NCI-H146 treated with DMSO at 0.1 percent for 48 hours (cell line): Measurements from ENCODE around the gene CRCP.
"Not testable (repeated sequence)": the region's sequence is repeated elsewhere in the genome, so short reads cannot be mapped to it uniquely, and the experiment has no call there.

ENCODE experiments used
- DNase-seq: peaks from one replicate; lab custom pipeline; 2025; ENCODE audit not compliant: unreplicated experiment; lab: John Stamatoyannopoulos, UW

CRCP gene

GRCh38 chr7:66105263-66105748 lies 9.3 kb upstream of the CRCP start:
- no peak for DNase-seq

- DNase-seq: not testable (repeated sequence)
Measured at GRCh38 chr7:66108410-66108809, 6.2 kb upstream of the CRCP start.

- no peak for DNase-seq
Measured at GRCh38 chr7:66110856-66111255, 3.8 kb upstream of the CRCP start.

GRCh38 chr7:66116680-66117420 lies 2.2 kb downstream of the CRCP start:
- not testable (repeated sequence) for DNase-seq

- DNase-seq: no peak
Measured at GRCh38 chr7:66118603-66119002, 4.0 kb downstream of the CRCP start.

GRCh38 chr7:66119245-66119850 lies 4.7 kb downstream of the CRCP start:
- DNase-seq: no peak

- DNase-seq: no peak
Measured at GRCh38 chr7:66123175-66123528, 8.5 kb downstream of the CRCP start.

GRCh38 chr7:66124569-66124861 lies 9.9 kb downstream of the CRCP start:
- not testable (repeated sequence) for DNase-seq

- no peak for DNase-seq
Measured at GRCh38 chr7:66125052-66125694, 10.5 kb downstream of the CRCP start.

- not testable (repeated sequence) for DNase-seq
Measured at GRCh38 chr7:66125781-66126352, 11.2 kb downstream of the CRCP start.

GRCh38 chr7:66127172-66127571 lies 12.5 kb downstream of the CRCP start:
- not testable (repeated sequence) for DNase-seq

GRCh38 chr7:66138994-66139752 lies 24.5 kb downstream of the CRCP start:
- no peak for DNase-seq

- no peak for DNase-seq
Measured at GRCh38 chr7:66140924-66141323, 26.3 kb downstream of the CRCP start.

GRCh38 chr7:66142334-66142733 lies 27.7 kb downstream of the CRCP start:
- no peak for DNase-seq

GRCh38 chr7:66142996-66143395 lies 28.3 kb downstream of the CRCP start:
- no peak for DNase-seq

- no peak for DNase-seq
Measured at GRCh38 chr7:66143876-66144332, 29.3 kb downstream of the CRCP start.

- DNase-seq: no peak
Measured at GRCh38 chr7:66145400-66146104, 30.9 kb downstream of the CRCP start.

- DNase-seq: no peak
Measured at GRCh38 chr7:66146701-66147100, 32.1 kb downstream of the CRCP start.

- not testable (repeated sequence) for DNase-seq
Measured at GRCh38 chr7:66147657-66148056, 33.0 kb downstream of the CRCP start.

GRCh38 chr7:66150471-66150870 lies 35.8 kb downstream of the CRCP start:
- no peak for DNase-seq
